GM23248 (cell line): ENCODE measurements around the gene PAPPA2. TPM values are rescaled to one million over a fixed set of nuclear protein-coding genes. Genes with fewer than 3 reads are reported as not detected.

Source experiments
- DNase-seq: peaks from one replicate; pipeline ENCODE4 v3.0.0-alpha.2; 2015
- H2AFZ ChIP-seq: fragments of 200-600 bp; sonication (generic); 2 replicates; pipeline ENCODE4 v1.6.1; 2016; ENCODE audit warnings: antibody characterized with exemption
- H3F3A ChIP-seq: fragments of 200-600 bp; sonication (generic); 2 replicates; pipeline ENCODE4 v1.6.1; 2016; ENCODE audit warnings: mild to moderate bottlenecking, antibody characterized with exemption, mixed run types; ENCODE audit not compliant: insufficient read depth
- H3K27ac ChIP-seq: fragments of 200-600 bp; sonication (generic); 2 replicates; pipeline ENCODE4 v1.5.1; 2016; ENCODE audit warnings: mild to moderate bottlenecking
- H3K27me3 ChIP-seq: fragments of 200-600 bp; sonication (generic); replicated peaks from 2 replicates; pipeline ENCODE4 v1.6.1; 2016; ENCODE audit warnings: mild to moderate bottlenecking; ENCODE audit not compliant: insufficient read depth
- H3K36me3 ChIP-seq: fragments of 200-600 bp; sonication (generic); 2 replicates; pipeline ENCODE4 v1.6.1; 2016; ENCODE audit warnings: low read depth, mild to moderate bottlenecking
- H3K4me1 ChIP-seq: fragments of 200-600 bp; sonication (generic); 2 replicates; pipeline ENCODE4 v1.6.1; 2016; ENCODE audit warnings: mild to moderate bottlenecking; ENCODE audit not compliant: insufficient read depth
- H3K4me2 ChIP-seq: fragments of 200-600 bp; sonication (generic); one replicate; pipeline ENCODE4 v1.6.1; 2016; ENCODE audit warnings: mild to moderate bottlenecking; ENCODE audit not compliant: unreplicated experiment
- H3K4me3 ChIP-seq: fragments of 200-600 bp; sonication (generic); 2 replicates; pipeline ENCODE4 v1.5.1; 2016; ENCODE audit warnings: mild to moderate bottlenecking
- H3K79me2 ChIP-seq: fragments of 200-600 bp; sonication (generic); 2 replicates; pipeline ENCODE4 v1.6.1; 2016; ENCODE audit warnings: mild to moderate bottlenecking; ENCODE audit not compliant: insufficient read depth
- H3K9ac ChIP-seq: fragments of 200-600 bp; sonication (generic); 2 replicates; pipeline ENCODE4 v1.6.1; 2016; ENCODE audit warnings: mild to moderate bottlenecking
- H3K9me2 ChIP-seq: fragments of 200-600 bp; sonication (generic); 2 replicates; pipeline ENCODE4 v1.6.1; 2016; ENCODE audit warnings: mixed run types, mild to moderate bottlenecking, moderate library complexity; ENCODE audit not compliant: insufficient read depth
- H3K9me3 ChIP-seq: fragments of 200-600 bp; sonication (generic); one replicate; pipeline ENCODE4 v1.6.1; 2017; ENCODE audit warnings: low read depth
- H4K20me1 ChIP-seq: fragments of 200-600 bp; sonication (generic); 2 replicates; pipeline ENCODE4 v1.6.0; 2016; ENCODE audit not compliant: insufficient read depth
- EZH2 ChIP-seq: fragments of 200-600 bp; sonication (generic); IDR thresholded peaks from 2 replicates; pipeline ENCODE4 v1.6.1; 2018; ENCODE audit warnings: antibody characterized with exemption, mild to moderate bottlenecking; ENCODE audit not compliant: insufficient read depth, poor library complexity, severe bottlenecking
- EZH2phosphoT487 ChIP-seq: fragments of 200-600 bp; sonication (generic); IDR thresholded peaks from 2 replicates; pipeline ENCODE4 v1.6.1; 2018; ENCODE audit warnings: antibody characterized with exemption, moderate library complexity, mild to moderate bottlenecking, low read depth; ENCODE audit not compliant: insufficient read depth
- WGBS, 2 experiments: methylation state at CpG; one replicate each; pipeline ENCODE4 v1.1.6; 2015 to 2017; ENCODE audit warnings: low lambda C conversion rate in 2 of 2, low coverage in 1 of 2; ENCODE audit errors: missing lambda C conversion rate in 2 of 2; 5-methylcytosine and 5-hydroxymethylcytosine counted together
- in situ Hi-C: fragments of 300-500 bp; cut with MboI; formaldehyde crosslinking; loops from 2 replicates; pipeline ENCODE4 v1.15.0; 2020
- polyA plus RNA-seq: library from polyadenylated mRNA; unstranded; fragments of >200 nt; fragmentation: Nextera tagmentation; extraction: Ambion mirVana; gene quantifications from 2 replicates; pipeline ENCODE4 v1.2.1, GENCODE V29; 2016
- total RNA-seq: library from RNA; depleted of rRNA; stranded (reverse); fragments of >200 nt; shearing (Covaris generic); gene quantifications from 2 replicates; pipeline ENCODE4 v1.2.3, GENCODE V29; 2014

Gene PAPPA2
- total and polyA plus RNA-seq, 2 experiments from 2014 or later: 3.9 to 8.1 TPM

DNA sequence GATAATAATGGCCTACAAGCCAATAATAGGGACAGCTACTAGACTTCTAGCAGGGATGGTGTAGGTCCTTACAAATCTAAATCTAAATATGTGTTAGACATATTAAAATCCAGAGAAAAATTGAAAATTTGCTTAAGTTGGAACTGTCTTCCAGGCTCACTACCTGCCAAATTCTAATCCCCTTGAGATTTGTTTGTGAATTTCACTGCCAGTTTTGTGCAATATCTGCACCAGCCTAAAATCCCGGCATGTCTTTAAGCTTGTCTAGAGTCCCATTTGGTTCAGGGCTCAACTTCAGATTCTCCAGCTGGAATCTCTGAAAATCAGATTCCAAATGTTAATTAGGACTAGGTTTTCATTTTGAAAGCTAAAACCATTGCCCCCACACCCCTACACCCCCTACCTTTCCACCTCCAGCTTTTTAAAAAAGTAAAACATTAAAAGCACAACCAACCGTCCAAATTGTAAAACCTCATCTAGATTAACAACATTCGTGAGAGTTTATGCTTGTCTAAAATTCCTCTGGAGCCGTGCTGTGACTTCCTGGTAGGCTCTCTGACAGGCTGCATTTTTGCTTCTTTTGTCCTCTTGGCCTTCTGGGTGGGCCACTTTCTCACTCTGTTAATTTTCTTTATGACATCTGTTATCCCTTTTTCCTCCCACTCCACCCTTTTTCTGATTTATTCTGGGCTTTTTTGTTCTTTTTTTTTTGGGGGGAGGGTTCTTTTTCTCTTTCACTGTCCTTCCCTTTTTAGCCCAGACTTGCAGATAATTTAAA, 348.7 kb downstream of the PAPPA2 start:
- DNase-seq: no peak
- H3K9me2 ChIP-seq: no peaks in the 10 kb centered on the region
- H3K79me2 ChIP-seq: no peaks in the 10 kb centered on the region
- no peaks in the 10 kb centered on the region for H3K9me3 ChIP-seq
- H3K27ac ChIP-seq: no peak overlapping the region
- H2AFZ ChIP-seq: peak overlapping the region; percentile 44; the same call in 1 of the 2 replicates
- H3F3A ChIP-seq: no peaks in the 10 kb centered on the region
- H3K4me2 ChIP-seq: no peak overlapping the region
- no peak overlapping the region for H3K4me3 ChIP-seq
- no peaks in the 10 kb centered on the region for H3K36me3 ChIP-seq
- WGBS, 2 experiments: 15 to 18% methylated on average over 4 of the region's 4 CpGs
- no peaks in the 10 kb centered on the region for H3K27me3 ChIP-seq
- in situ Hi-C loops: no loop called here
- H3K4me1 ChIP-seq: peaks cover 3% of the 10 kb centered on the region; the same call in 1 of the 2 replicates
- no peaks in the 10 kb centered on the region for H4K20me1 ChIP-seq
- H3K9ac ChIP-seq: no peak overlapping the region
- TF ChIP-seq EZH2phosphoT487 (no peak), EZH2 (no peak)

DNA sequence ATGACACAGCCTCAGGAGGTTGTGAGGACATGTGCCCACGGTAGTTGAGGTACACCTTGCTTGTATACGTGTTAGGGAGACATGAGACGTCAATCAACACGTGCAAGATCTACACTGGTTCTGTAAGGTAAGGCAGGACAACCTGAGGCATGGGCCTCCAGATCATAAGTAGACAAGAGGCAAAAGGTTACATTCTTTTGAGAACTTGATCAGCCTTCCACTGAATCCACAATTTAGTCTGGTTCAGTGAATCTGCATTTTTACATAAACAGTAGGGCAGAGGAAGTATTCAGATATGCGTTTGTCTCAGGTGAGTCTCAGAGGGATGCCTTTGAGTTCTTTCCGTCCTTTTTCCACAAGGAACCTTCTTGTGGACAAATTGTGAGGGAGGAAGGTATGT, 352.6 kb downstream of the PAPPA2 start:
- TF ChIP-seq EZH2phosphoT487: no peak
- TF ChIP-seq EZH2: no peak
- no peaks in the 10 kb centered on the region for H3K27me3 ChIP-seq
- 68 to 70% methylated on average over 6 of the region's 6 CpGs for WGBS, 2 experiments
- H3K9me2 ChIP-seq: no peaks in the 10 kb centered on the region
- in situ Hi-C loops: no loop called here
- no peak overlapping the region for H3K27ac ChIP-seq
- no peaks in the 10 kb centered on the region for H4K20me1 ChIP-seq
- H3K79me2 ChIP-seq: no peaks in the 10 kb centered on the region
- peaks cover 7% of the 10 kb centered on the region for H3K4me1 ChIP-seq
- H3K9ac ChIP-seq: no peak overlapping the region
- H3K9me3 ChIP-seq: no peaks in the 10 kb centered on the region
- no peak overlapping the region for H3K4me3 ChIP-seq
- H3K4me2 ChIP-seq: no peak overlapping the region
- H2AFZ ChIP-seq: no peak overlapping the region
- H3K36me3 ChIP-seq: no peaks in the 10 kb centered on the region
- peaks cover 1% of the 10 kb centered on the region for H3F3A ChIP-seq
- DNase-seq: no peak

GRCh38 chr1:176816232-176816631, 353.3 kb downstream of the PAPPA2 start:
- no peaks in the 10 kb centered on the region for H4K20me1 ChIP-seq
- H3K79me2 ChIP-seq: no peaks in the 10 kb centered on the region
- 67 to 80% methylated on average over 3 of the region's 3 CpGs for WGBS, 2 experiments
- no peaks in the 10 kb centered on the region for H3K36me3 ChIP-seq
- in situ Hi-C loops: no loop called here
- H3K9me3 ChIP-seq: no peaks in the 10 kb centered on the region
- H3K4me1 ChIP-seq: peaks cover 13% of the 10 kb centered on the region
- DNase-seq: no peak
- H2AFZ ChIP-seq: no peak overlapping the region
- no peaks in the 10 kb centered on the region for H3K9me2 ChIP-seq
- no peak for TF ChIP-seq EZH2phosphoT487
- TF ChIP-seq EZH2: no peak
- H3K4me2 ChIP-seq: no peak overlapping the region
- H3K27ac ChIP-seq: no peak overlapping the region
- no peak overlapping the region for H3K9ac ChIP-seq
- peaks cover 7% of the 10 kb centered on the region for H3F3A ChIP-seq
- no peak overlapping the region for H3K4me3 ChIP-seq
- no peaks in the 10 kb centered on the region for H3K27me3 ChIP-seq

DNA sequence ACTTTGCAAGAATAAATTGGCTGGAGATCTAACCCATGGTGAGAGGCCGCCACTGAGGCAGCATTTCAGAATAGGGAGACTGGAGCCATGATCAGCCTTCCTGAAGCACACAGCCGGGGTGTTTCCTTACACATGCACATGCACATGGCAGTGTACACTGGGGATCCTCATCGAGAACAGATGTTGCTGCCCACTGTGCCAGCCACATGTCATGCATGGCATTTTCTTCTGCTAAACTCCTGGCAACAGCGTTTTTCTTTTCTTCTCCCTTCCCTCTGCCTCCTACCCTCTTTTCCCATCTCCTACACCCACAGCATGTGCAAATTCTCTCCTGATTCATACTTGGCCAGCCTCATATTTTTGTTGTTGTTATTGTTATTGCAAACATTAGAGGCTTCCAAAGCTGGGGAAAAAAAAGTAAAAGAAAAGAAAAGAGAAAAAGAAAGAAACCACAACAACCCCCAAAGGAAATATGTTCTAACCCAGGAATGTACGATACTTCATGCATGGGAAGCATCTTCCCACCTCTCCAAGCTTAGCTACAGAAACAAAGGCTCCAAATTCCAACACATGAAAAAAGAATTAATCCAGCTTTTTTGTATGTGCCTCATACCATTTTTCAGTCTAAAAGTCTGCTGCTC, 357.5 kb downstream of the PAPPA2 start:
- H3K27ac ChIP-seq: peak overlapping the region; percentile 21
- no peaks in the 10 kb centered on the region for H3K27me3 ChIP-seq
- H3K9ac ChIP-seq: no peak overlapping the region
- H3K4me3 ChIP-seq: no peak overlapping the region
- H3K36me3 ChIP-seq: no peaks in the 10 kb centered on the region
- peaks cover 16% of the 10 kb centered on the region for H3K4me1 ChIP-seq
- H3K9me2 ChIP-seq: no peaks in the 10 kb centered on the region
- DNase-seq: peak; percentile 57
- in situ Hi-C loops: no loop called here
- H2AFZ ChIP-seq: 0 out of 2 replicates have a peak overlapping the region, but pooled peaks have one; percentile 11
- H3K9me3 ChIP-seq: no peaks in the 10 kb centered on the region
- peak overlapping the region; percentile 24 for H3K4me2 ChIP-seq
- H3F3A ChIP-seq: peaks cover 11% of the 10 kb centered on the region
- H4K20me1 ChIP-seq: no peaks in the 10 kb centered on the region
- WGBS, 2 experiments: 8 to 10% methylated on average over 5 of the region's 5 CpGs
- no peak for TF ChIP-seq EZH2phosphoT487
- H3K79me2 ChIP-seq: no peaks in the 10 kb centered on the region
